ENCODE measurements around the gene DNAJC5G.

- TF ChIP-seq CTCF (IDR thresholded peaks at IDR 0.05) (no peak), POLR2A (IDR thresholded peaks at IDR 0.05) (no peak)
Measured at GRCh38 chr2:27233341-27233740, 41.9 kb upstream of the DNAJC5G start.

All from right lobe of liver (tissue), 4 donors.